Kidney (tissue), 22 donors: ENCODE results near the gene HAP1. TPM values are rescaled to one million over a fixed set of nuclear protein-coding genes. Genes with fewer than 3 reads are reported as not detected.
A peak's percentile ranks its signal among the peaks of the same experiment; 100 is the strongest.

Experiments
- DNase-seq, 5 donors: peaks; one replicate each; pipeline ENCODE4 v3.0.0-alpha.2; 2013 to 2020
- FAIRE-seq: peaks from 2 replicates; lab custom pipeline; 2012; peaks lifted over from hg19 to GRCh38; lab: Jason Lieb, UNC
- H3K27ac ChIP-seq, 2 donors: one replicate each; pipeline ENCODE4 v1.7.0; 2013; ENCODE audit warnings: low read depth in 2 of 2, low read length in 2 of 2, inconsistent platforms in 1 of 2
- H3K27me3 ChIP-seq: one replicate; pipeline ENCODE4 v1.7.1; 2013; ENCODE audit warnings: low read length, inconsistent platforms; ENCODE audit not compliant: control insufficient read depth, insufficient read depth
- H3K36me3 ChIP-seq, 3 donors: one replicate each; pipeline versions ENCODE4 v1.7.0 to v1.7.1; 2013; ENCODE audit warnings: low read length in 3 of 3, control low read depth in 1 of 3, inconsistent platforms in 1 of 3; ENCODE audit not compliant: insufficient read depth in 3 of 3, control insufficient read depth in 2 of 3
- H3K4me1 ChIP-seq, 3 donors: one replicate each; pipeline versions ENCODE4 v1.7.0 to v1.7.1; 2013; ENCODE audit warnings: low read length in 3 of 3, inconsistent platforms in 1 of 3, low read depth in 1 of 3; ENCODE audit not compliant: control insufficient read depth in 2 of 3, insufficient read depth in 2 of 3
- H3K4me3 ChIP-seq, 3 donors: one replicate each; pipeline versions ENCODE4 v1.7.0 to v1.8.1; 2013; ENCODE audit warnings: low read length in 3 of 3, control low read depth in 1 of 3, inconsistent platforms in 1 of 3
- H3K9ac ChIP-seq, 3 donors: one replicate each; pipeline versions ENCODE4 v1.7.0 to v1.7.1; 2013; ENCODE audit warnings: low read length in 3 of 3, control low read depth in 1 of 3, inconsistent platforms in 1 of 3
- H3K9me3 ChIP-seq, 3 donors: one replicate each; pipeline versions ENCODE4 v1.7.0 to v1.7.1; 2013; ENCODE audit warnings: low read length in 3 of 3, control low read depth in 1 of 3, inconsistent platforms in 1 of 3; ENCODE audit not compliant: control insufficient read depth in 2 of 3, insufficient read depth in 1 of 3
- intact Hi-C: fragments of 100-400 bp; cut with DNase I; formaldehyde crosslinking; loops from one replicate; pipeline ENCODE4 v1.11.1; 2022
- long read RNA-seq, 10 donors: library from polyadenylated mRNA in 1 of 10; unstranded in 1 of 10; transcript quantifications; one replicate each; pipeline ENCODE4 v2.0.0 and lab custom pipeline, GENCODE V29; 2021 to 2026
- polyA plus RNA-seq: library from polyadenylated mRNA; stranded (reverse); fragments of 350-450 nt; fragmentation: Illumina TruSeq; extraction: RNeasy Lipid Tissue Mini Kit (QIAGEN cat#74804); gene quantifications from one replicate; pipeline ENCODE4 v1.2.3, GENCODE V29; 2014; ENCODE audit warnings: low read depth, low replicate concordance; ENCODE audit not compliant: insufficient read depth
- total RNA-seq: library from RNA; stranded (reverse); fragmentation: NEBNext Ultra II Directional; extraction: Animal tissue kit (Norgen Biotek cat#: 25700); gene quantifications from one replicate; pipeline ENCODE4 v1.2.1, GENCODE V29; 2021
- TF ChIP-seq, protein P1 (sequence below): IDR thresholded peaks from 3 replicates; pipeline ENCODE4 v1.5.1; 2012; ENCODE audit warnings: mild to moderate bottlenecking, moderate library complexity, borderline replicate concordance; ENCODE audit not compliant: insufficient read depth; ENCODE audit errors: extremely low read depth
- donor health status: control.
- donor health status: control.
- donor health status: control.
- donor health status: control.
- donor health status: control.
- donor health status: DM: yes; HTN: yes; CAD: no.
- donor health status: Normal renal cell carcinoma (clear cell type).

HAP1 gene, protein sequence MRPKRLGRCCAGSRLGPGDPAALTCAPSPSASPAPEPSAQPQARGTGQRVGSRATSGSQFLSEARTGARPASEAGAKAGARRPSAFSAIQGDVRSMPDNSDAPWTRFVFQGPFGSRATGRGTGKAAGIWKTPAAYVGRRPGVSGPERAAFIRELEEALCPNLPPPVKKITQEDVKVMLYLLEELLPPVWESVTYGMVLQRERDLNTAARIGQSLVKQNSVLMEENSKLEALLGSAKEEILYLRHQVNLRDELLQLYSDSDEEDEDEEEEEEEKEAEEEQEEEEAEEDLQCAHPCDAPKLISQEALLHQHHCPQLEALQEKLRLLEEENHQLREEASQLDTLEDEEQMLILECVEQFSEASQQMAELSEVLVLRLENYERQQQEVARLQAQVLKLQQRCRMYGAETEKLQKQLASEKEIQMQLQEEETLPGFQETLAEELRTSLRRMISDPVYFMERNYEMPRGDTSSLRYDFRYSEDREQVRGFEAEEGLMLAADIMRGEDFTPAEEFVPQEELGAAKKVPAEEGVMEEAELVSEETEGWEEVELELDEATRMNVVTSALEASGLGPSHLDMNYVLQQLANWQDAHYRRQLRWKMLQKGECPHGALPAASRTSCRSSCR
- total RNA-seq (1.3 TPM), polyA plus RNA-seq (0.99 TPM)
- long read RNA-seq, donor 1: 0 reads
- long read RNA-seq, donor 2: 0 reads
- long read RNA-seq, donor 3: 0 reads
- long read RNA-seq, donor 4: 0 reads
- long read RNA-seq, donor 5: 0 reads
- long read RNA-seq, donor 6, full-length matches to known transcripts: 1 of 1 reads
- long read RNA-seq, donor 6, partial matches to known transcripts: 0 of 1 reads
- long read RNA-seq, donor 6, other reads (novel, unspliced or antisense): 0 of 1 reads
- long read RNA-seq, donor 7, partial matches to known transcripts: 2 of 3 reads
- long read RNA-seq, donor 7, other reads (novel, unspliced or antisense): 1 of 3 reads
- long read RNA-seq, donor 8: 0 reads
- long read RNA-seq, donor 9: 0 reads
- long read RNA-seq, donor 10: 0 reads

DNA sequence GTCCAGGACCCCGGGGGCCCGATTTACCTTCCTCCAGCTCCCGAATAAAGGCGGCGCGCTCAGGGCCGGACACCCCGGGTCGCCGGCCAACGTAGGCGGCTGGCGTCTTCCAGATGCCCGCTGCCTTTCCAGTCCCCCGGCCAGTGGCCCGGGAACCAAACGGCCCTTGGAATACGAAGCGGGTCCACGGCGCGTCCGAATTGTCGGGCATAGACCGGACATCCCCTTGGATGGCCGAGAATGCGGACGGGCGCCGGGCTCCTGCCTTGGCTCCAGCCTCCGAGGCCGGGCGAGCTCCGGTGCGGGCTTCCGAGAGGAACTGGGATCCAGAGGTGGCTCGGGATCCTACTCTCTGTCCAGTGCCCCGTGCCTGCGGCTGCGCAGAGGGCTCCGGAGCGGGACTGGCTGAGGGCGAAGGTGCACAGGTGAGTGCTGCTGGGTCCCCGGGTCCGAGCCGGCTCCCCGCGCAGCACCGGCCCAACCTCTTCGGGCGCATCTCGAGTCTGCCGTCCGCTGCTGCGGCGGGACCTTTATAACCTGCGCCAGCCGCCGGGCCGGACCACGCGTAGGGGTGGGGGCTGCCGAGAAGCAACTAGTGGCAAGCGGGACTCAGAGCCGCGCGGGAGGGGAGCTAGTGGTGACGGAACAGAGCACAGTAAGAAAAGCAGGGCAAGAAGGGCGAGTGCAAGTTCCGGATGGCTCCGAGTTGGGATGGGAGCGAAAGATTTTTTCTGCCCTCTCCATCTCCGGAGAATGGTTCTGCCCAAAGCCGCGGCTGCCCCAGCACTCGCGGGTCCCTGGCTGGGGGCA lies at the start of gene HAP1:
Gene HAP1, minus strand, starts transcription at position 505 of the 810 bp plus-strand sequence. Its CDS starts 9 bp downstream, at position 496.
- peak; percentile 67 to 81 (median 76) for DNase-seq
- TF ChIP-seq, protein P1, sequence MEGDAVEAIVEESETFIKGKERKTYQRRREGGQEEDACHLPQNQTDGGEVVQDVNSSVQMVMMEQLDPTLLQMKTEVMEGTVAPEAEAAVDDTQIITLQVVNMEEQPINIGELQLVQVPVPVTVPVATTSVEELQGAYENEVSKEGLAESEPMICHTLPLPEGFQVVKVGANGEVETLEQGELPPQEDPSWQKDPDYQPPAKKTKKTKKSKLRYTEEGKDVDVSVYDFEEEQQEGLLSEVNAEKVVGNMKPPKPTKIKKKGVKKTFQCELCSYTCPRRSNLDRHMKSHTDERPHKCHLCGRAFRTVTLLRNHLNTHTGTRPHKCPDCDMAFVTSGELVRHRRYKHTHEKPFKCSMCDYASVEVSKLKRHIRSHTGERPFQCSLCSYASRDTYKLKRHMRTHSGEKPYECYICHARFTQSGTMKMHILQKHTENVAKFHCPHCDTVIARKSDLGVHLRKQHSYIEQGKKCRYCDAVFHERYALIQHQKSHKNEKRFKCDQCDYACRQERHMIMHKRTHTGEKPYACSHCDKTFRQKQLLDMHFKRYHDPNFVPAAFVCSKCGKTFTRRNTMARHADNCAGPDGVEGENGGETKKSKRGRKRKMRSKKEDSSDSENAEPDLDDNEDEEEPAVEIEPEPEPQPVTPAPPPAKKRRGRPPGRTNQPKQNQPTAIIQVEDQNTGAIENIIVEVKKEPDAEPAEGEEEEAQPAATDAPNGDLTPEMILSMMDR: no peak
- no peak within 1 kb of the TSS for H3K27ac ChIP-seq
- intact Hi-C loops: no loop called here
- no peaks in the 10 kb centered on the region for H3K36me3 ChIP-seq
- H3K4me3 ChIP-seq: peak within 1 kb of the TSS; percentile 34 to 58 (median 39)
- H3K4me1 ChIP-seq: peaks cover 0 to 8% (median 0%) of the 10 kb centered on the region in 3 donors
- peaks cover 5% of the 10 kb centered on the region for H3K27me3 ChIP-seq
- no peak for FAIRE-seq
- no peaks in the 10 kb centered on the region for H3K9me3 ChIP-seq
- no peak within 1 kb of the TSS for H3K9ac ChIP-seq

DNA sequence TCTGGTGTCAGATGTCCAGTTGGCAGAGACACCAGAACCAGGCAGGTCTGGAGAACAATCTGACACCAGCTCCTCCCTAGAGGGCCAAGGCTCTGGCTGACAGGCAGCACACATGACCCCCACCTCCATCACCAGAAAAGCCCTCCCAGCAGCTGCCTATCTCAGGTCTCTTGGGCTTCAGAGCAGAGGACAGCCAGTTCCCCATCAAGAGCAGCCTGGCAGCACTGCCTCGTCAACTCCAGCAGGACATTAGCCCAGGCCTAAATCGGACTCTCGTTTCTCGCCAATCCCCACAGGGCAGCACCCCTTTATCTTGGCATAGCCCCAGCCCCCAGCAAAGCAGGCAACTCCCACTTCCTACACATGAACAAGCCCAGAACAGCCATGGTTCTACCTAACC lies 47.7 kb upstream of the HAP1 start:
- Histone ChIP-seq H3K27ac (peak overlapping the region; percentile 73 to 84), H3K9ac (peak overlapping the region in 2 of 3 donors; percentile 11 to 42), H3K4me3 (peak overlapping the region in 2 of 3 donors; percentile 5 to 82), H3K36me3 (peaks cover 0 to 4% (median 0%) of the 10 kb centered on the region in 3 donors), H3K4me1 (peaks cover 4 to 41% (median 38%) of the 10 kb centered on the region in 3 donors), H3K9me3 (no peaks in the 10 kb centered on the region), H3K27me3 (no peaks in the 10 kb centered on the region)
- TF ChIP-seq, protein P1: no peak
- FAIRE-seq (no peak), DNase-seq (peak in 1 of 5 donors; percentile 73)
- intact Hi-C loops: no loop called here

DNA sequence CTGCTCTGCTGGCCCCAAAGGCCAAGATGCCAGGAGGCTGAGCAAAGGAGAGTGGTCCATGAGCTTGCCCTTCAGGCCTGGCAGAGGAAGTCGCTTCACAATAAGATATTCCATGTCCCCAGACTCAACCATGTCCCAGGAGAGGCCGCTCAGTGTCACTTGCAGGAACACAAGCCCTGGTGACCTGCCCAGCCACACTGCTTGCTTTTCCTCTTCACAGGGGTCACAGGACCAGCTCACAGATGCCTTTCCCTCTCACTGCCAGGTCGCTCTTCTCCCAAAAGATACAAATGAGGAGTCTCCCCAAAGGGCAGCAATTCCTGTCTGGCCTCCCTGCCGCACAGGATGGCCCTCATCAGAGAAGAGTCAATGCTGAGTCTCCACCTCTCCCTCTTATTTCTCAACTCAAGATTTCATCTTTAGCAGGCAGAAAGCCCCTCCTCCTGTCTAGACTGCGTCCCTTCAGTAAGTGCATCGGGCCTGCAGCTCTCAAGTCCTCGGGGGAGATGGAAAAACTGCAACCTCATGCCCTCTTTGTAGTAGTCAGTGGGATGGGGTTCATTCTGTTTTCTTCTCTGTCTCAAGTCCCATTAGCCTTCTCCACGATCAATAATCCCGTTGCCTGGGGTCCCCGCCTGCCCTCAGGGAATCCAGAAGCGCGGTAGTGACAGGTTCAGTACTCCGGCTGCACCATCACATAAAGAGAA lies 47.1 kb upstream of the HAP1 start:
- intact Hi-C loops: no loop called here

More for the DNA sequence above, 47.1 kb upstream of the HAP1 start:
- Histone ChIP-seq H3K4me3 (peak overlapping the region in 1 of 3 donors; percentile 82), H3K27me3 (no peaks in the 10 kb centered on the region), H3K9me3 (no peaks in the 10 kb centered on the region), H3K36me3 (peaks cover 0 to 4% (median 0%) of the 10 kb centered on the region in 3 donors), H3K9ac (peak overlapping the region in 1 of 3 donors; percentile 42), H3K27ac (peak overlapping the region; percentile 73 to 84), H3K4me1 (peaks cover 4 to 44% (median 40%) of the 10 kb centered on the region in 3 donors)
- DNase-seq: peak in 2 of 5 donors; percentile 49 to 69
- FAIRE-seq: no peak
- TF ChIP-seq, protein P1: no peak
